ENCODE data around the gene NDUFB8. TPM values are rescaled to one million over a fixed set of nuclear protein-coding genes. Genes with fewer than 3 reads are reported as not detected.

The NDUFB8 gene
- total RNA-seq, 1 experiment from 2014 or later, result 297 TPM

GRCh38 chr10:100496567-100496966 is 33.1 kb downstream of the NDUFB8 start:
- no peaks in the 10 kb centered on the region for H3K9me3 ChIP-seq (ENCODE audit: low read depth, low read length, poor library complexity, severe bottlenecking)
- intact Hi-C loops (cut with micrococcal nuclease; ENCODE audit: unreplicated experiment), result no loop called here
- no peaks in the 10 kb centered on the region for H3K36me3 ChIP-seq (ENCODE audit: insufficient read depth, low read length, poor library complexity, severe bottlenecking)
- DNase-seq (ENCODE audit: low spot score), result no peak
- H3K4me1 ChIP-seq (ENCODE audit: insufficient read depth, low read length, poor library complexity, severe bottlenecking), result no peaks in the 10 kb centered on the region
- POLR2A ChIA-PET (ENCODE audit: low non-redundant PET), result no interaction called here
- H3K4me3 ChIP-seq (ENCODE audit: low read depth, low read length, poor library complexity, severe bottlenecking), result no peak overlapping the region
- H3K27me3 ChIP-seq (replicated peaks; ENCODE audit: insufficient read depth, low read depth, low read length, poor library complexity), result no peaks in the 10 kb centered on the region
- CTCF ChIA-PET, result no interaction called here
- no peak overlapping the region for H3K27ac ChIP-seq (ENCODE audit: low read depth, low read length, poor library complexity, severe bottlenecking)
- BruUV-seq (replicated peaks), result no TSS peak
- TF ChIP-seq EZH2 (IDR thresholded peaks at IDR 0.05; ENCODE audit: borderline replicate concordance, low read depth, low read length, poor library complexity, severe bottlenecking) (no peak), CTCF (conservative IDR thresholded peaks at IDR 0.05; ENCODE audit: low read depth, low read length) (no peak)

GRCh38 chr10:100490531-100490930 is 39.1 kb downstream of the NDUFB8 start:
- Histone ChIP-seq H3K4me3 (ENCODE audit: low read depth, low read length, poor library complexity, severe bottlenecking) (no peak overlapping the region), H3K36me3 (ENCODE audit: insufficient read depth, low read length, poor library complexity, severe bottlenecking) (no peaks in the 10 kb centered on the region), H3K4me1 (ENCODE audit: insufficient read depth, low read length, poor library complexity, severe bottlenecking) (no peaks in the 10 kb centered on the region), H3K27me3 (replicated peaks; ENCODE audit: insufficient read depth, low read depth, low read length, poor library complexity) (no peaks in the 10 kb centered on the region), H3K27ac (ENCODE audit: low read depth, low read length, poor library complexity, severe bottlenecking) (no peak overlapping the region), H3K9me3 (ENCODE audit: low read depth, low read length, poor library complexity, severe bottlenecking) (no peaks in the 10 kb centered on the region)
- BruUV-seq (replicated peaks), result no TSS peak
- ChIA-PET CTCF (no interaction called here), POLR2A (ENCODE audit: low non-redundant PET) (no interaction called here)
- intact Hi-C loops (cut with micrococcal nuclease; ENCODE audit: unreplicated experiment), result no loop called here
- TF ChIP-seq CTCF (conservative IDR thresholded peaks at IDR 0.05; ENCODE audit: low read depth, low read length) (no peak), EZH2 (IDR thresholded peaks at IDR 0.05; ENCODE audit: borderline replicate concordance, low read depth, low read length, poor library complexity, severe bottlenecking) (no peak)
- no peak for DNase-seq (ENCODE audit: low spot score)

- no TSS peak for BruUV-seq (replicated peaks)
- CTCF ChIA-PET, result interaction anchor here (1.4 kb wide), 1 partner anchor 29 kb away, joined by 3 read pairs; no protein-coding TSS in a partner anchor
- H3K27ac ChIP-seq (ENCODE audit: low read depth, low read length, poor library complexity, severe bottlenecking), result no peak overlapping the region
- intact Hi-C loops (cut with micrococcal nuclease; ENCODE audit: unreplicated experiment), result no loop called here
- no peaks in the 10 kb centered on the region for H3K4me1 ChIP-seq (ENCODE audit: insufficient read depth, low read length, poor library complexity, severe bottlenecking)
- no peaks in the 10 kb centered on the region for H3K36me3 ChIP-seq (ENCODE audit: insufficient read depth, low read length, poor library complexity, severe bottlenecking)
- POLR2A ChIA-PET (ENCODE audit: low non-redundant PET), result no interaction called here
- no peaks in the 10 kb centered on the region for H3K9me3 ChIP-seq (ENCODE audit: low read depth, low read length, poor library complexity, severe bottlenecking)
- no peaks in the 10 kb centered on the region for H3K27me3 ChIP-seq (replicated peaks; ENCODE audit: insufficient read depth, low read depth, low read length, poor library complexity)
- TF ChIP-seq EZH2 (IDR thresholded peaks at IDR 0.05; ENCODE audit: borderline replicate concordance, low read depth, low read length, poor library complexity, severe bottlenecking), result no peak
- no peak for TF ChIP-seq CTCF (conservative IDR thresholded peaks at IDR 0.05; ENCODE audit: low read depth, low read length)
- DNase-seq (ENCODE audit: low spot score), result no peak
- H3K4me3 ChIP-seq (ENCODE audit: low read depth, low read length, poor library complexity, severe bottlenecking), result no peak overlapping the region
These were observed 40.3 kb downstream of the NDUFB8 start for GRCh38 chr10:100489396-100489795.
